ENCODE data around the gene IMPA2.
"Not testable (repeated sequence)": the region's sequence is repeated elsewhere in the genome, so short reads cannot be mapped to it uniquely, and the experiment has no call there.

Gene IMPA2

GRCh38 chr18:12076424-12077140 lies 95.3 kb downstream of the IMPA2 start:
- no peak for DNase-seq (ENCODE audit: low read depth)

DNA sequence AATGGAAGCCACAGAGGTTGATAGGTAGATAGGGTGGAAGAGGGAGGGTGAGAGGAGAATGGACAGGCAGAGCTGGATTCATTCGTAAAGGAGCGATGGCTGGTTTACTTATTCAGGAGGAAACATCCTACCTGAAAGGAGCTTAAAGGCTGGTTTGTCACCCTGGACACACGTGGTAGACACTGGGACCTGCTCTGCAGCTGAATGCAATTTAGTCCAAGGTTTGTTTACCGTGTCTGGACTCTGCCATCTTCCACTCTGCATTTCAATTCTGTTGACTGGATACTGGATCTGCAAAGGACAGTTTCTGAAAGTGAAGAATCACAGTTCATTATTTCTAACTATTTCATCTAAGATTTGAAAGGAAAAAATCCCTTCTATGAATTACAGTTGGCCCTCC lies 96.7 kb downstream of the IMPA2 start:
- not testable (repeated sequence) for DNase-seq (ENCODE audit: low read depth)

DNA sequence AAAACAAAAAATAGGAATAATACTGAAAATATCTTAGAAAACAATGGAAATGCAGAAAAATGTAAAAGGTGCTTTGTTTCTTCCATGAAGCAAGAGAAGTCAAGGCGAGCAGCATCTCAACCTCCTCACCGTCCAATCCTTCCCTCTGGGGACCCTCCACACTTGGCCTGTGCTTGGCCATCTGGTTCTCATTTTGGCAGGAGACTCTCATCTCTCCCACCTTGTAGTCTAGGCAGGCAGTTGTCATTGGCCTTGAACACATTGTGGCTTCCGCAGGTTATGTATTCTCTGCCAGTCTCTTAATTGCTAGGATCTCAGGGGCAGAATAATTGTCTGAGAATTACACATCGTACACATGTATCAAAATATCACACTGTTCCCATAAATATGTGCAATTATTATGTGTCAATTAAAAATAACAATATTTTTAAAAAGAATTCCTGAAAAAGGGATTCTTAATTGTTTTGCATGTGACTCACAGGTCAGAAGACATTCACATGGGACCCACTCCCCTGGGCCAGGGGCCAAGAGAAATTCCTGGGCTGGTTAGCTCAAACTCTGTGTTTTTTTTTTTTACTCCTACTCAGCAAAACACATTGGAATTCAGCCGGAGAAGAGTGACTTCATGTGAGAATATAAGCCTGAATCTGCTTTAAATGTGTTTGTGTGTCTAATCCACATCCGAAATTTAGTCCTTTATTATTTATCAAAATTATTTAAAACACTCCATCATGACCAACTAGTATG lies 98.4 kb downstream of the IMPA2 start:
- DNase-seq (ENCODE audit: low read depth): no peak
